Activated CD4-positive, CD25-positive, alpha-beta regulatory T cell (primary cell): ENCODE measurements around the gene ABCD1.

Experiments
- DNase-seq, 4 experiments: peaks; one replicate each; lab custom pipeline; 2025; lab: John Stamatoyannopoulos, UW

The ABCD1 gene

GRCh38 chrX:153763298-153763932 lies 38.8 kb downstream of the ABCD1 start:
- no peak for DNase-seq

- peak; percentile 39 to 62 (median 50) for DNase-seq
Observed at GRCh38 chrX:153763989-153764755, 39.5 kb downstream of the ABCD1 start, which contains the start of gene PLXNB3. TSS of gene PLXNB3 (plus strand) at chrX:153764249. CDS start at chrX:153765536, 1,287 bp downstream.

GRCh38 chrX:153764786-153765137 lies 40.1 kb downstream of the ABCD1 start:
- DNase-seq = no peak

GRCh38 chrX:153765138-153766079 lies 40.8 kb downstream of the ABCD1 start:
- no peak for DNase-seq

GRCh38 chrX:153766098-153766817 lies 41.6 kb downstream of the ABCD1 start:
- DNase-seq = no peak

- DNase-seq = no peak
Observed at GRCh38 chrX:153766871-153767673, 42.4 kb downstream of the ABCD1 start.

- DNase-seq = no peak
Observed at GRCh38 chrX:153767674-153768055, 43.0 kb downstream of the ABCD1 start.

GRCh38 chrX:153768311-153769157 lies 43.9 kb downstream of the ABCD1 start:
- no peak for DNase-seq

GRCh38 chrX:153769158-153769864 lies 44.7 kb downstream of the ABCD1 start:
- DNase-seq = no peak

- no peak for DNase-seq
Observed at GRCh38 chrX:153769865-153770600, 45.4 kb downstream of the ABCD1 start.

GRCh38 chrX:153770601-153771414 lies 46.2 kb downstream of the ABCD1 start:
- no peak for DNase-seq

GRCh38 chrX:153771415-153772315 lies 47.0 kb downstream of the ABCD1 start:
- DNase-seq = no peak

GRCh38 chrX:153772316-153773217 lies 47.9 kb downstream of the ABCD1 start:
- no peak for DNase-seq

- no peak for DNase-seq
Observed at GRCh38 chrX:153773218-153773611, 48.6 kb downstream of the ABCD1 start.

GRCh38 chrX:153773741-153774575 lies 49.3 kb downstream of the ABCD1 start:
- no peak for DNase-seq
